Measurements from ENCODE around the gene ASB18.
"Not testable (repeated sequence)": the region's sequence is repeated elsewhere in the genome, so short reads cannot be mapped to it uniquely, and the experiment has no call there.

ASB18 gene

DNA sequence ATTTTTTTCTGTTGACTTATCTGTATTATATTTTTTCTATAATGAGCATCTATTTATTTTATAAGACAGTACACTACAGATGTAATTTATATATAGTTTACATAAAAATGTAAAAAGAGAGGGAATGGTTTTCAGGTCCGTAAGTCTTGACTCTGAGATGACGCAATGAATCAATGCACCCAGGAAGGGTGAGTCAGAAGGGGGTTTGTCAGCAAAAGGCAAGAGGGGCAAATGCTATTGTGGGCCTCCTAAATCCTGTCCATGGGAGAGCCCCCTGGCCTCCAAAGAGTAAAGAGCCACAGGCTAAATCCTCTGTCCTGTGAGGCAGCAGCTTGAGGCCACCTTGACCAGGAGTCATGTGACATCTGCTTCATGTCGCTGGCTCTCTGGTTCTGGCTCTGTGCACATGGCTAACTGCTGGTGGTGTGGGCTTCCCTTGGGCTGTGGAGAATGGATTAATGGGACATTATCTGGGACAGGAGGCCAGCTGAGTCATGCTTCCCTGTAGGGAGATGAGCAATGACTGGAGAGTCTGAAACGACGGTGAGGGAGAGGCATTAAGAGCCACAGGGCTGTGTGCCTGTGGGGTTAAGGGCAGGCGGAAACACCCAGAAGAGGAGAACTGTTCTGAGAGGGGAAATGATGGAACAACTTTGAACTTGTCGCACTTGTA is 22.8 kb upstream of the ASB18 start:
- H3K27me3 ChIP-seq (ENCODE audit: control insufficient read depth in 1 of 2, insufficient read depth in 2 of 2, low read length in 2 of 2), result peaks cover 0 to 4% of the 10 kb centered on the region in 2 donors
- no peak overlapping the region for H3K9ac ChIP-seq (ENCODE audit: low read depth in 1 of 2, low read length in 2 of 2)
- H3K4me3 ChIP-seq (ENCODE audit: low read depth in 1 of 2, low read length in 2 of 2), result no peak overlapping the region
- no peaks in the 10 kb centered on the region for H3K4me1 ChIP-seq (ENCODE audit: control insufficient read depth in 1 of 2, insufficient read depth in 2 of 2, low read length in 2 of 2)
- no peaks in the 10 kb centered on the region for H3K36me3 ChIP-seq (ENCODE audit: control insufficient read depth in 1 of 2, insufficient read depth in 2 of 2, low read length in 2 of 2)
- H3K9me3 ChIP-seq (ENCODE audit: control insufficient read depth in 1 of 2, low read length in 2 of 2), result no peaks in the 10 kb centered on the region
- H3K27ac ChIP-seq (ENCODE audit: low read depth, low read length), result no peak overlapping the region

DNA sequence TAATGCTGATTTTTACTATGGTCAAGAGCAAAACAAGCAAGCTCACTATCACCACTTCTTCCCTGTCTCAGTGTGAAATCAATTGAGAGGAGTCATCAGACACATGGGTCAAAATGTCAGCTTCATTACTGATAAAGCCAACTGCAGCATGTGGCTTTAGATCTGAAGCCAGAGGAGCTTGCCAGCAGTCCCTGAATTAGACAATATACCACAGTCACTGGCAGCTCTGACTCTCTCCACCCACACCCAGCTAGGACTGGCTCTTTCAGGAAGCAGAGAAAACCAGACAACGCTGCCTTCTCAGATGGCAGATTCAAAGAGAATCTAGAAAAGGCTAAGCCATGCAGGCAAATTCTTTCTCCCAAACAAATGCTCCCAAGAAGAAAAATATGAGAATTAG is 20.0 kb upstream of the ASB18 start:
- no peaks in the 10 kb centered on the region for H3K27me3 ChIP-seq (ENCODE audit: control insufficient read depth in 1 of 2, insufficient read depth in 2 of 2, low read length in 2 of 2)
- no peaks in the 10 kb centered on the region for H3K4me1 ChIP-seq (ENCODE audit: control insufficient read depth in 1 of 2, insufficient read depth in 2 of 2, low read length in 2 of 2)
- H3K4me3 ChIP-seq (ENCODE audit: low read depth in 1 of 2, low read length in 2 of 2), result no peak overlapping the region
- no peaks in the 10 kb centered on the region for H3K9me3 ChIP-seq (ENCODE audit: control insufficient read depth in 1 of 2, low read length in 2 of 2)
- no peak overlapping the region for H3K9ac ChIP-seq (ENCODE audit: low read depth in 1 of 2, low read length in 2 of 2)
- H3K36me3 ChIP-seq (ENCODE audit: control insufficient read depth in 1 of 2, insufficient read depth in 2 of 2, low read length in 2 of 2), result no peaks in the 10 kb centered on the region
- H3K27ac ChIP-seq (ENCODE audit: low read depth, low read length), result no peak overlapping the region

DNA sequence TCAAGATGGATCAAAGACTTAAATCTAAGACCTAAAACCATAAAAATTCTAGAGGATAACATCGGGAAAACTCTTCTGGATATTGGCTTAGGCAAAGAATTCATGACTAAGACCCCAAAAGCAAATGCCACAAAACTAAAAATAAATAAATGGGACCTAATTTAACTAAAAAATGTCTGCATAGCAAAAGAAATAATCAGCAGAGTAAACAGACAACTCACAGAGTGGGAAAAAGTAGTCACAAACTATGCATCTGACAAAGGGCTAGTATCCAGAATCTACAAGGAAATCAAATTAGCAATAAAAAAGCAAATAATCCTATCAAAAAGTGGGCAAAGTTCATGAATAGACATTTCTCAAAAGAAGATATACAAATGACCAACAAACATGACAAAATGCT is 18.2 kb upstream of the ASB18 start:
- H3K27ac ChIP-seq (ENCODE audit: low read depth, low read length), result no peak overlapping the region
- no peaks in the 10 kb centered on the region for H3K4me1 ChIP-seq (ENCODE audit: control insufficient read depth in 1 of 2, insufficient read depth in 2 of 2, low read length in 2 of 2)
- no peaks in the 10 kb centered on the region for H3K9me3 ChIP-seq (ENCODE audit: control insufficient read depth in 1 of 2, low read length in 2 of 2)
- no peaks in the 10 kb centered on the region for H3K36me3 ChIP-seq (ENCODE audit: control insufficient read depth in 1 of 2, insufficient read depth in 2 of 2, low read length in 2 of 2)
- H3K9ac ChIP-seq (ENCODE audit: low read depth in 1 of 2, low read length in 2 of 2), result no peak overlapping the region
- no peaks in the 10 kb centered on the region for H3K27me3 ChIP-seq (ENCODE audit: control insufficient read depth in 1 of 2, insufficient read depth in 2 of 2, low read length in 2 of 2)
- no peak overlapping the region for H3K4me3 ChIP-seq (ENCODE audit: low read depth in 1 of 2, low read length in 2 of 2)

DNA sequence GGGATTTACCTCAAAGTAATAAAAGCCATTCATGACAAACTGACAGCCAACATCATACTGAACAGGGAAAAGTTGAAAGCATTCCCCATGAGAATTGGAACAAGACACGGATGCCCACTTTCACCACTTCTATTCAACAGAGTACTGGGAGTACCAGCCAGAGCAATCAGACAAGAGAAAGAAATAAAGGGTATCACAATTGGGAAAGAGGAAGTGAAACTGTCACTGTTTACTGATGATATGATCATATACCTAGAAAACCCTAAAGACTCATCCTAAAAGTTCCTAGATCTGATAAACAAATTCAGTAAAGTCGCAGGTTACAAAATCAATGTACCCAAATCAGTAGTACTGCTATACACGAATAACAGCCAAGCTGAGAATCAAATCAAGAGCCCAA is 17.2 kb upstream of the ASB18 start:
- no peak overlapping the region for H3K27ac ChIP-seq (ENCODE audit: low read depth, low read length)
- no peaks in the 10 kb centered on the region for H3K36me3 ChIP-seq (ENCODE audit: control insufficient read depth in 1 of 2, insufficient read depth in 2 of 2, low read length in 2 of 2)
- H3K4me1 ChIP-seq (ENCODE audit: control insufficient read depth in 1 of 2, insufficient read depth in 2 of 2, low read length in 2 of 2), result no peaks in the 10 kb centered on the region
- H3K9ac ChIP-seq (ENCODE audit: low read depth in 1 of 2, low read length in 2 of 2), result no peak overlapping the region
- H3K27me3 ChIP-seq (ENCODE audit: control insufficient read depth in 1 of 2, insufficient read depth in 2 of 2, low read length in 2 of 2), result no peaks in the 10 kb centered on the region
- H3K9me3 ChIP-seq (ENCODE audit: control insufficient read depth in 1 of 2, low read length in 2 of 2), result no peaks in the 10 kb centered on the region
- no peak overlapping the region for H3K4me3 ChIP-seq (ENCODE audit: low read depth in 1 of 2, low read length in 2 of 2)

DNA sequence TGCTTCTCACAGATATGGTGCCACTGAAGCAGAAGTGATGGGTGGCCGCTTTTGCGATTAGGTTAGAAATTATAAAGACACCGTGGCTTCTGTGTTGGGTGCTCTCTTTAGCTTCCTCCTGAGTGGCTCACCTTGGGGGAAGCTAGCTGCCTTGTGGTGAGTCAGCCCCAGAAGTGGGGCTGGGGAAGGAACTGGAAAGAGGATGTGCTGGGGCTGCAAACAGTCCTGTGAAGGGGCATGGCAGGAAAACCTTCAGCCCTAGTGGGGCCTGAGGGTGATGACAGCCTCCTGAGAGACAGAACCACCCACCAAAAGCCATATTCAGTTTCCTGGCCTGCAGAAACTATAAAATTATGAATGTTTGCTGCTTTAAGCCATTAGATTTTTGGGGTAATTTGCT is 8.9 kb upstream of the ASB18 start:
- Histone ChIP-seq H3K27ac (ENCODE audit: low read depth, low read length) (no peak overlapping the region), H3K9ac (ENCODE audit: low read depth in 1 of 2, low read length in 2 of 2) (no peak overlapping the region), H3K36me3 (ENCODE audit: control insufficient read depth in 1 of 2, insufficient read depth in 2 of 2, low read length in 2 of 2) (no peaks in the 10 kb centered on the region), H3K27me3 (ENCODE audit: control insufficient read depth in 1 of 2, insufficient read depth in 2 of 2, low read length in 2 of 2) (no peaks in the 10 kb centered on the region), H3K4me3 (ENCODE audit: low read depth in 1 of 2, low read length in 2 of 2) (no peak overlapping the region), H3K9me3 (ENCODE audit: control insufficient read depth in 1 of 2, low read length in 2 of 2) (peaks cover 4 to 5% of the 10 kb centered on the region in 2 donors), H3K4me1 (ENCODE audit: control insufficient read depth in 1 of 2, insufficient read depth in 2 of 2, low read length in 2 of 2) (no peaks in the 10 kb centered on the region)

DNA sequence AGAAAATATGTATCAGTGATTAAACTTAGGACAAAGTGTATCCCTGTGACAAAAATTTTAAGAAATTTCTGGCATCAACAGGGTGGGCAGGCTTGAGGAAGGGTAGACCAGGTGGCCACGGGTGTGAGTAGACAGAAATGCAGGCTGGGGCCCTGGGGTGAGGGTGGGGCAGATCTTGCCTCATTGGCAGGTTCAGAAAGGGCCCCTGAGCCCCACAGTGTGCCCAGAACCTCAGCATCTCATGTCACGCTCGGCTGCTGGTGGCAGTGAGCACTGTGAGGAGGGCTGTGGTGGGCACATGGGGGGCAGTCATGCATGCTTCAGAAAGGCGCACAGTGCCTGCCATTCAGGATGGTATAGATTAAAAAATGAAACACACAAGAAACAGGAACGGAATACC is 7.6 kb upstream of the ASB18 start:
- Histone ChIP-seq H3K36me3 (ENCODE audit: control insufficient read depth in 1 of 2, insufficient read depth in 2 of 2, low read length in 2 of 2) (no peaks in the 10 kb centered on the region), H3K9me3 (ENCODE audit: control insufficient read depth in 1 of 2, low read length in 2 of 2) (peaks cover 4 to 5% of the 10 kb centered on the region in 2 donors), H3K27ac (ENCODE audit: low read depth, low read length) (no peak overlapping the region), H3K4me1 (ENCODE audit: control insufficient read depth in 1 of 2, insufficient read depth in 2 of 2, low read length in 2 of 2) (no peaks in the 10 kb centered on the region), H3K27me3 (ENCODE audit: control insufficient read depth in 1 of 2, insufficient read depth in 2 of 2, low read length in 2 of 2) (no peaks in the 10 kb centered on the region), H3K4me3 (ENCODE audit: low read depth in 1 of 2, low read length in 2 of 2) (no peak overlapping the region), H3K9ac (ENCODE audit: low read depth in 1 of 2, low read length in 2 of 2) (no peak overlapping the region)

DNA sequence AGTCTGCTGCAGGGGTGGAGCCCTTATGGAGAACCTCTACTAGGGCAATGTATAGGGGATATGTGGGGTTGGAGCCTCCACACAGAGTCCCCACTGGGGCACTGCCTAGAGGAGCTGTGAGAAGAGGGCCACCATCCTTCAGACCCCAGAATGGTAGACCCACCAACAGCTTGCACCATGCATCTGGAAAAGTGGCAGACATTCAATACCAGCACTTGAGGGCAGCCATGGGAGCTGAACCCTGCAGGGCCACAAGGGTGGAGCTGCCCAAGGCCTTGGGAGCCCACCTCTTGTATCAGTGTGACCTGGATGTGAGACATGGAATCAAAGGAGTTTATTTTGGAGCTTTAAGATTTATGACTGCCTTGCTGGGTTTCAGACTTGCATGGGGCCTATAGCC is 5.7 kb upstream of the ASB18 start:
- not testable (repeated sequence) for H3K9me3 ChIP-seq (ENCODE audit: control insufficient read depth in 1 of 2, low read length in 2 of 2); H3K9ac ChIP-seq (ENCODE audit: low read depth in 1 of 2, low read length in 2 of 2); H3K4me3 ChIP-seq (ENCODE audit: low read depth in 1 of 2, low read length in 2 of 2); H3K27me3 ChIP-seq (ENCODE audit: control insufficient read depth in 1 of 2, insufficient read depth in 2 of 2, low read length in 2 of 2); H3K27ac ChIP-seq (ENCODE audit: low read depth, low read length); H3K4me1 ChIP-seq (ENCODE audit: control insufficient read depth in 1 of 2, insufficient read depth in 2 of 2, low read length in 2 of 2); H3K36me3 ChIP-seq (ENCODE audit: control insufficient read depth in 1 of 2, insufficient read depth in 2 of 2, low read length in 2 of 2)

DNA sequence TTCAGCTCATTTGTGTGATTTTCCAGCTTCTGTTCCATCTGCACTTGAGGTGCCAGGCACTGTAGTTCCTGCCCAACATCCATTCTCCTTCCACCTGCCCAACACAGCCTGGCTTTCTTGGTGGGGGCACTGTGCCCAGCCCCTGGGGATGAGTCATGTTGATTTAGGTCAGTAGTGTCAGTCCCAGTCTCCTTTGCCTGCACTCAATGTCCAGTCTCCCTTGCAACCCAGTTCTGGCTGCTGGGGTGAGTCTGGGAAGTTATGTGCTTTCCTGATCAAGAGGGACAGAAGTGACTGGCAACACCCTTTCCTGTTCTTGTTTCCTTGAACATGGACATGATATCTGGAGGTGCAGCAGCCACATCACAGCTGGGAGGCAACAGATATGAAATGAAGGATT is 1.5 kb upstream of the ASB18 start:
- H3K4me1 ChIP-seq (ENCODE audit: control insufficient read depth in 1 of 2, insufficient read depth in 2 of 2, low read length in 2 of 2), result no peaks in the 10 kb centered on the region
- peaks cover 6 to 10% of the 10 kb centered on the region in 2 donors for H3K27me3 ChIP-seq (ENCODE audit: control insufficient read depth in 1 of 2, insufficient read depth in 2 of 2, low read length in 2 of 2)
- H3K4me3 ChIP-seq (ENCODE audit: low read depth in 1 of 2, low read length in 2 of 2), result no peak overlapping the region
- no peak overlapping the region for H3K9ac ChIP-seq (ENCODE audit: low read depth in 1 of 2, low read length in 2 of 2)
- no peaks in the 10 kb centered on the region for H3K36me3 ChIP-seq (ENCODE audit: control insufficient read depth in 1 of 2, insufficient read depth in 2 of 2, low read length in 2 of 2)
- peaks cover 4 to 5% of the 10 kb centered on the region in 2 donors for H3K9me3 ChIP-seq (ENCODE audit: control insufficient read depth in 1 of 2, low read length in 2 of 2)
- H3K27ac ChIP-seq (ENCODE audit: low read depth, low read length), result no peak overlapping the region

DNA sequence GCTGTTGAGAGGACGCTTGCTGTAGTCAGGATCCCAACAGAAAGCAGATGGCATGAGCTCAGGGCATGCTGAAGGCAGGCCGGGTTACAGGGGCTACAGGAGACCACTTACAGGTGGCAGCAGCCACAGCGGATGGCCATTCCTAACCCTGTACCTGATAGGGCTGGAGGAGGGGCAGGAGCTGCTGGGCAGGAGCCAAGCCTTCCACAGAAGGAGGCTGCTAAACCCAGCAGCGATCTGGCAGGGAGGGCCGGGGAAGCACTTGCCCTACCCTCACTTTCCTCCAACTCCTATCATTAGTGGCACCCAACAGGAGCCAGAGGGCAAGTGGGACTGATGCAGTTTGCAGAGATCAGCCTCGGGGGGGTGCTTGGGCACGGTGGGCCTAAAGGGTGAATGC is 2.0 kb downstream of the ASB18 start:
- Histone ChIP-seq H3K9me3 (ENCODE audit: control insufficient read depth in 1 of 2, low read length in 2 of 2) (no peaks in the 10 kb centered on the region), H3K27ac (ENCODE audit: low read depth, low read length) (no peak overlapping the region), H3K4me1 (ENCODE audit: control insufficient read depth in 1 of 2, insufficient read depth in 2 of 2, low read length in 2 of 2) (no peaks in the 10 kb centered on the region), H3K4me3 (ENCODE audit: low read depth in 1 of 2, low read length in 2 of 2) (no peak overlapping the region), H3K9ac (ENCODE audit: low read depth in 1 of 2, low read length in 2 of 2) (no peak overlapping the region), H3K27me3 (ENCODE audit: control insufficient read depth in 1 of 2, insufficient read depth in 2 of 2, low read length in 2 of 2) (peaks cover 13% of the 10 kb centered on the region in 2 donors), H3K36me3 (ENCODE audit: control insufficient read depth in 1 of 2, insufficient read depth in 2 of 2, low read length in 2 of 2) (no peaks in the 10 kb centered on the region)

DNA sequence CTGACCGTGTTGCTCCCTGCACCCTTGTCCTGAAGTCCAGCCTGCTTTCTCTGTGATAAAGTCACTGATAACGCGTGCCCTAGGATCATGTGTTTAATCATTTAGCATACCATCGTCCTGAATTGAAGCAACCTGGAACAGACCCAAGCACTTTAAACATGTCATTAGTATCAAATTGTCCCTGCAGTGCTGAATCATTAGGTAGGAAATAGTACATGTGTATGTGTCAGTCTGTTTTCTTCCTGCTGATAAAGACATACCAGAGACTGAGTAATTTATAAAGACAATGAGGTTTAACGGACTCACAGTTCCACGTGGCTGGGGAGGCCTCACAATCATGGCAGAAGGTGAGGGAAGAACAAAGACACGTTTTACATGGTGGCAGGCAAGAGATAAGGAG is 2.8 kb downstream of the ASB18 start:
- H3K27ac ChIP-seq (ENCODE audit: low read depth, low read length), result no peak overlapping the region
- H3K27me3 ChIP-seq (ENCODE audit: control insufficient read depth in 1 of 2, insufficient read depth in 2 of 2, low read length in 2 of 2), result peaks cover 13% of the 10 kb centered on the region in 2 donors

DNA sequence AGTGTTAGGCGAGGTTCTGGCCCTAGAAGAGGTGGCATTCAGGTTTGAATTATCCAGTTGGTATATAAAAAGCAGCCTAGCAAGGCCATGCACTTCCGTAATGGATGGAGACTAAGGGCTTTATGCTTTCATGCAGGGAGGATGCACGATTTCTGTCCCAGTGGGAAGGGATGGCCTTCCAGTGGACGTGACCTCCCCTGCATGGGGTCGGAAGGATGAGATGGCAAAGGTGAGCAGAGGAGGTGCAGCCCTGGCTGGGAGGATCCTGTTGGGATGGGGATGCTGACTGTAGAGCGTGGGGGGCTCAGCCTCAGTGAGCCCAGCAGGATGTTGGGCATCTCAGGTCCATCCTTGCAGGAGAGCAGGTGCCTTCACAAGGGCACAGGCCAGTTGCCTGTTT is 4.8 kb downstream of the ASB18 start:
- Histone ChIP-seq H3K9me3 (ENCODE audit: control insufficient read depth in 1 of 2, low read length in 2 of 2) (no peaks in the 10 kb centered on the region), H3K36me3 (ENCODE audit: control insufficient read depth in 1 of 2, insufficient read depth in 2 of 2, low read length in 2 of 2) (no peaks in the 10 kb centered on the region), H3K4me3 (ENCODE audit: low read depth in 1 of 2, low read length in 2 of 2) (no peak overlapping the region), H3K4me1 (ENCODE audit: control insufficient read depth in 1 of 2, insufficient read depth in 2 of 2, low read length in 2 of 2) (no peaks in the 10 kb centered on the region), H3K27me3 (ENCODE audit: control insufficient read depth in 1 of 2, insufficient read depth in 2 of 2, low read length in 2 of 2) (peaks cover 7 to 13% of the 10 kb centered on the region in 2 donors), H3K27ac (ENCODE audit: low read depth, low read length) (no peak overlapping the region), H3K9ac (ENCODE audit: low read depth in 1 of 2, low read length in 2 of 2) (no peak overlapping the region)

More for the DNA sequence above, 2.8 kb downstream of the ASB18 start:
- Histone ChIP-seq H3K4me3 (ENCODE audit: low read depth in 1 of 2, low read length in 2 of 2) (no peak overlapping the region), H3K36me3 (ENCODE audit: control insufficient read depth in 1 of 2, insufficient read depth in 2 of 2, low read length in 2 of 2) (no peaks in the 10 kb centered on the region), H3K4me1 (ENCODE audit: control insufficient read depth in 1 of 2, insufficient read depth in 2 of 2, low read length in 2 of 2) (no peaks in the 10 kb centered on the region), H3K9me3 (ENCODE audit: control insufficient read depth in 1 of 2, low read length in 2 of 2) (no peaks in the 10 kb centered on the region), H3K9ac (ENCODE audit: low read depth in 1 of 2, low read length in 2 of 2) (no peak overlapping the region)
